CD4-positive, alpha-beta T cell treated with Interleukin-6 for 4 hours (primary cell): ENCODE data around the gene CHERP.
A peak's percentile ranks its signal among the peaks of the same experiment; 100 is the strongest.

Source experiments
- DNase-seq: peaks from one replicate; pipeline ENCODE4 v3.0.0-alpha.2; 2020; ENCODE audit warnings: mixed read lengths

The CHERP gene

GRCh38 chr19:16542045-16542909, at the start of gene CHERP:
TSS of gene CHERP (minus strand) at chr19:16542437. CDS start at chr19:16542378, 59 bp downstream.
- DNase-seq, result peak; percentile 96

DNA sequence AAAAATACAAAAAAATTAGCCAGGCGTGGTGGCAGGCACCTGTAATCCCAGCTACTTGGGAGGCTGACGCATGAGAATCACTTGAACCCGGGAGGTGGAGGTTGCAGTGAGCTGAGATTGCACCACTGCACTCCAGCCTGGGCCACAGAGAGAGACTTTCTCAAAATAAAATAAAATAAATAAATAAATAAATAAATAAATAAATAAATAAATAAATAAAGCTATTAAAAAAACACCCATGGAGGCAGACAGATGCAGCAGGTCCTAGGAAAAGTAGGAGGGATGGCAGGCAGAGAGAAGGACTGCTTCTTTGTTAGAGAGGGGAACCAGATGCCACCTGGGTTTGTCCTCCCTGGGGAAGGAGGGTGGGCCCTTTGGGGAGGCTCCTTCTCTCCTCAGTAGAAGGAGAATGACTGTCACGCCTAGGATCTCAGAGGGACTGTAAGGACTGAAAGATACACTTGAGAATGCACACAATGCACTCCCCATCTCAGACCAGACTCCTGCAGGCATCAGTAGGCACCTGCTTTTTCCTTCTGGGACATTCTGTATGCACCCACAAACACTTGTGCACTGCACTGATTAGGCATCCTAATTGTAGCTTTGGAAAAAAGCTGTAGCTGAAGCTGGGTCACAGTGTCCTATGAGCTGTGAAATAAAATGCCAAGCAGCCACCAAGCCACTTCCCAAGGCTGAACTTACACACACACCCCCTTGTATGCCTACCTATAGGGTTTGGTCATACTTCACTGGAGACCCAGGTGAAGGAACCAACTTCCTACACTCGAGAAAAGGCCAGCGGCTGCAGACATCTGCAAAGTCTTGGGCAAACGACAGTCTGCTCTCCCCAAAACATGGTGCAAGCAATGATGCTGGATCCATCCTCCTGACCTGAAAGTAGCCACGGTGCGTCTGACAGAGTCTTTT, 48.9 kb upstream of the CHERP start:
- DNase-seq, result no peak

DNA sequence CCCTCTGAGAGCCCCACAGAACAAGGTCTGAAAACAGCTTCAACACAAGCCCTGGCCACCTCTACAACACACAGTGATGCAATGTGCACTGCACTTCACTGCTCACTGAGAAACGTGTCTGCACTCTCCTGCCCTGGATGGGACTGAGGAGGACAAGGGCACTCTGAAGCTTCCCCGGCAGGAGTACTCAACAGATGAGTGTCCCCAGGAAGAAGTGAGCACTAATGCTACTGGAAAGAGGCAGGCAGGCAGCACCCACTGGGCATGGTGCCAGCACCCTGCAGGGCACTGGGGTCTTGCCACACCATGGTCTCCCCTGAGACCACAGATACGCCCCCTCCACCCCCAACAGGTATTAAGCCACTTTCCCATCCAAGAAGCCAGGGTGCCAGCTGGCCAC, 47.7 kb upstream of the CHERP start:
- no peak for DNase-seq

DNA sequence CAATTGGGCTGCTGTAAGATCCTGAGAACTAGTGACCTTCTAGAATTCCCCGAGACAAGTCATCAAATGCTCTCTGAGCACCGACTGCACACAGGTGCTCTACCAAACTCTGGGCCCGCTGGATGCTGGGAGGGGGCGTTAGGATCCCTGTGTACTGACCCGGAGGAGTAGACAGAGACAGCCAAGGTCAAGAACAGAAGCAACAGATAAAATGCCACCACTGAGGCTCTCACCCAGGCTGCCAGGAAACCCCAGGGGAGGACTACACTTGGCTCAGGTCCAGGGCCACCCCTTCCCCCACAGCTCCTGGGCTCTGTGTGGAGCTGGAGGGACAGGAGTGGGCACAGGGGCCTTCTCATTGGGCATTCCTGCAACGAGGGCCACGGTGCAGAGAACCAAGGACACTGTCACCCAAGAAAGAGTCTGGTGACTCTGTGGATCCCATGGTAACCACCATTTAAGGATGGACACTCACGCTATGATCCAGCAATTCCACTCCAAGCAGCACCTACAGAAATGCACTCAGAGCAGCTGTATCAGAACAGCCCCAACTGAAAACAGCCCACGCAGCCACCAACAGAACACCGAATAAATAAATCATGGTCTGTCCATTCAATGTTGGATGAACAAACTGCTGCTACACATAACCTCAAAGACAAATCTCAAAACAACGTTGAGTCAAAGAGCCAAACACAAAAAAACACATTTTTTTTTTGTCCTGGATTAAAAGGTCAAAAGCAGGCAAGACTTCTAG, 46.8 kb upstream of the CHERP start:
- DNase-seq, result no peak

DNA sequence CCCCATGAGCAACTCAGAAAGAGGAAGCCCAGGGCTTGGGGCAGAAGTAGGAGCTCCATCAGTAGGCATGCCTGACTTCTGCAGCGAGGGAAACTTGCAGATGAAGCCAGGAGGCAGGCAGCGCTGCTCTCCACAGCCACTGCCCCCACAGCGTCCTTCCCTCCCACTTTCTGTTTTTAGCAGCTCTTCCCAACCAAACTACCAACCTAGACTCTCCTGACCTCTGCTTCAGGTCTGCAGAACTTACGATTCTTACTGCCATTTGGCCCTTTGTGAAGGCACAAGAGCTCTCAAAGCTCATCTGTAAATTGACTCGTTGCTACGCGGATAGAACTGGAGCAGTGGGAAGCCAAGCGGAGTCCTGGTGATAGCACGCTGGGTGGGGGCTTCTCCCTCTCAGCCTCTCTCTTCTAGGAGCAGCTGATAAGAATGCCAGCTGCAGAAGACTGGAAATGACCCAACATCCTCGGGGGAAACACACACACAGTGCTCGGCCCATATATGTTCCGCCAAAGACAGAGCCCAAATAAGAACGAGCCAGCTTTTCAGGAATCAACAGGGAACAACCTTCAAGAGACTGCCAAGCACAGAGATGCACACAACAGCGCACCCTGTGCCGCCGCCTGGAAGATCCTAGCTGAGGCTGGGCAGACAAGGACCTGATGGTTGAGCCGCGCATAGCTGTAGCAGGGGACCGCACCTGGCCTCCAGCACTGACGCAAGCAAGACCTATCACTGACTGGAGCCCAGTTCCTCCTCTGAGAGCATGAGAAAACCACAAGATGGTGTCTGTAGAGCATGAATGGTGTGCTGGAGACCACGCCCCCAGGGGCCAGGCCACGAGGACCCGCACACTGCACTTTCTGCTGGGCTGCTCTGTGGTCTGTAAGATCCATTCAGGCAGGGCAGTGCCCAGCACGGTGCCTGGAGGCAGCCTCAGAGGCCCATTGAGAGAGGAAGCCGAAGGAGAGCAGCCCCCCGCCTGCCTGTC, 45.9 kb upstream of the CHERP start:
- peak; percentile 68 for DNase-seq

DNA sequence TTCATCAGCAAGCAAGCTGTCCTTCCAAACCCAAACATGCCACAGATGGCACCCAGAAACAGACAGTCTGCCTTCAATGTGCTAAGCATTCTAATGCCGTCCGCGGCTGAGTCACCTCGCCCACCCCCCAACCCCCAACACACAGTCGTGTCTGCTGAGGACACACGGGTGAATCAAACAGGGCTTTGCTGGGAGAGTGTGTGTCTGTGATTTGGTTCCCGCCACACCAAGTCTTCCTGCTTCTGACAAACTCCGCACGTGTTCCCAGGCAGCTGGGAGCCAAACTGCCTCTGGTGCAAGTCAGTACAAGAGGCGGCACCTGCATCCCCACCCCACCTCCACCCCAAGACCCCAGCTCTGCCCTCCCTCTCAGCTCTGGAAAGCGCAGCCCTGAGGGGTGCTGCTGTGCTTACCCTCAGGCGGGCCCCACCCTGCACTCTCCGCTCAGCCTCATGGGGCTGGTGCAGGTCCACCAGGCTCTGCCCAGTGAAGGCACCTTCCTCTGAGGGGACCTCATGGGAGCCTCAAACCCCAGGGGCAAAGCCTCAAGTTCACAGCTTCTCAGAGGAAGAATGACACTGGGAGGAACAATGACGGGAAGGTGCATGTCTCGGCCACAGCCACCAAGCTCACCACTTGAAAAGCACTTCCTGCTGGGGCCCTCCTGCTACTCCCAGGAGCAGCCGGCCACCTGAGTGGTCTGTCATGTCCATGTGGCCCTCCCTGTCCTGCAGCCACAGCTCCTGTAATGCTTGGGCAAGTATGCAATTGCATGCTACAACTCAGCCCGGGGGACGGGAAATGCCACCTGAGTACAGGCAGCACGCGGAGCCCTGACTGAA, 45.0 kb upstream of the CHERP start:
- peak; percentile 86 for DNase-seq

GRCh38 chr19:16586477-16586871, 44.2 kb upstream of the CHERP start:
- DNase-seq, result no peak

- no peak for DNase-seq
Observed at GRCh38 chr19:16585808-16586476, 43.7 kb upstream of the CHERP start.

- no peak for DNase-seq
Observed at GRCh38 chr19:16585094-16585801, 43.0 kb upstream of the CHERP start.

- DNase-seq, result peak; percentile 95
Observed at GRCh38 chr19:16584248-16585093, 42.2 kb upstream of the CHERP start.

DNA sequence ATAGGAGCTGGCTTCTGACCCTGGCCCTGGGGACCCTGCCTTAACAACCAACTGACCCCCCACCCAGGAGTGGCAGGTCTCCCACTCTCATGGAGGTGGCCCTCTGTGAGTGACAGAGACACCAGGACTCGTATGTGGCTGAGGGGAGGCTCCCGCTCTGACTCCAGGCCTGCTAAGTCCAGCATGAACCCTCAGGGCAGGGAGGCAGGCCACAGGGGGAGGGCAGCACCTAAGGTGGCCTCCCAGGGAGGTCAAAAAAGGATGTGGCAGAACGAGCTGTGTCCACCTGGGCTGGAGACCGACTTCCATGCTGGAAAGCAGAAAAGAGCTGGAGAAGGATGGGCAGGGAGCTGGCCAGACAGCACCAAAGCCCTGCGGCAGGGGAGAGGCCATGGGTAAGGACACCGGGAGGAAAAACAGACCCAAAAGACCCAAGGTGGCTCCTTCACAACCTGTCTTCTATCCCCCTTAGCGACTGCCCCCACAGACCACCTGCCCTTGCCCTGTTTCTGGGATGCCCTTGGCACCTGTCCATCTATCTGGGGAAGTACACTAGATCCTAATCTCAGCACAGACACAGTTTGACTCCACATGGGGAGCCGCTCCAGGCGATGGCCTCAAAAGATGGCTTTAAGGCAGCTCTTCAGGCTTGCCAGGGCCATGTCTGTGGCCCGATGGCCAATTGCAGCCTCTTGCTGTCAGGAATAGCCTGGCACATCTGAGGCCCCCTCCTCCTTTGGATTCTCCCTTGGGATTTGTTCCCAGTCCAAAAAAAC, 40.4 kb upstream of the CHERP start:
- DNase-seq, result no peak

DNA sequence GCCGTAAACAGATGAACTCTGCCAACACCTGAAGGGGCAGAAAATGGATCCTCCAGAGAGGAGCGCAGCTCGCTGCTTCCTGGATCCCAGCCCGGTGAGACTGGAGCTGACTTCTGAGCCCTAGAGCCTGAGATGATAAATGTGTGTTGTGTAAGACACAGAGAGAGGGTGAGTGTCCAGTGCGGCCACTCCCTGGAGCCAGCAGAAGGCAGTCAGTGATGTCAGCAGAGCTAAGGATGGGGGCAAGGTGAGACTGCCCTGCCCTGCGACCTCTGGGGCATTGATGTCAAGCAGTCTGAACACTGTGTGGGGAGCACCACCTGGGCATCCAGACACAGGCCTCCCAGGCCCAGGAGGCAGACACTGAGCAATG, 39.7 kb upstream of the CHERP start:
- no peak for DNase-seq

GRCh38 chr19:16581145-16581970, 39.1 kb upstream of the CHERP start:
- no peak for DNase-seq

GRCh38 chr19:16579381-16579780, 37.1 kb upstream of the CHERP start:
- DNase-seq, result no peak

DNA sequence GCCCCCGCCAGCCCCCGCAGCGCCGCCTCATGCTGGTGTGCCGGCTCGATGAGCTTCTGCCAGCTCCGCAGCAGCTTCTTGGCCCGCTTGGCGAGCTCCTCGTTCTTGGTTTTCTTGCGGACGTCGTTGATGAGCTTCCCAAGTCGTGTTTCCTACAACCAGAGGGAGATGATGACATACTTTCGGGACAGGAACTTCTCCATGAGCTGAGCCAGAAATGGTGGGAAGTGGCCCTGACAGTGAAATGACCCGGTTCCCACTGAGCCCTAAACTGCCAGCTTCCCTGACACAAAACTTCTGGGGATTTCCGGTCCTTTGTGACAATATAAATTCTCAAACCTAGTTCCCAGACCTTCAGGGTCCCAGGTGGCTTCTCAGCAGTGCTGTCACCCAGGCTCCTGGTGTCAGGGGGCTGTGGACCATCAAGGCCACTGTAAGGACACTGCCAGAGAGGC, 35.3 kb upstream of the CHERP start:
- no peak for DNase-seq

- DNase-seq, result no peak
Observed at GRCh38 chr19:16576690-16577530, 34.7 kb upstream of the CHERP start.
